Esophagus (tissue), 2 donors: ENCODE data around the gene TRAF3. TPM values are rescaled to one million over a fixed set of nuclear protein-coding genes. Genes with fewer than 3 reads are reported as not detected.
"Not testable (repeated sequence)": the region's sequence is repeated elsewhere in the genome, so short reads cannot be mapped to it uniquely, and the experiment has no call there.

ENCODE experiments used
- H3K27ac ChIP-seq, 2 donors: one replicate each; pipeline ENCODE4 v1.5.1; 2013; ENCODE audit warnings: low read depth in 2 of 2, mild to moderate bottlenecking in 2 of 2, inconsistent platforms in 1 of 2, low read length in 1 of 2, moderate library complexity in 1 of 2
- H3K27me3 ChIP-seq, 2 donors: one replicate each; pipeline ENCODE4 v1.6.1; 2013; ENCODE audit warnings: low read length in 2 of 2, control low read depth in 1 of 2, mild to moderate bottlenecking in 1 of 2; ENCODE audit not compliant: insufficient read depth in 2 of 2, control insufficient read depth in 1 of 2
- H3K36me3 ChIP-seq, 2 donors: one replicate each; pipeline ENCODE4 v1.6.1; 2013; ENCODE audit warnings: low read length in 1 of 2; ENCODE audit not compliant: control insufficient read depth in 2 of 2, insufficient read depth in 2 of 2
- H3K4me1 ChIP-seq, 2 donors: one replicate each; pipeline ENCODE4 v1.6.1; 2013; ENCODE audit warnings: low read length in 1 of 2; ENCODE audit not compliant: control insufficient read depth in 2 of 2, insufficient read depth in 2 of 2
- H3K4me3 ChIP-seq, 2 donors: one replicate each; pipeline ENCODE4 v1.5.1; 2013; ENCODE audit warnings: low read length in 2 of 2, mild to moderate bottlenecking in 2 of 2, low read depth in 1 of 2, moderate library complexity in 1 of 2
- H3K9me3 ChIP-seq, 2 donors: one replicate each; pipeline ENCODE4 v1.6.1; 2013; ENCODE audit warnings: mild to moderate bottlenecking in 2 of 2, low read depth in 1 of 2, low read length in 1 of 2, moderate library complexity in 1 of 2; ENCODE audit not compliant: control insufficient read depth in 2 of 2, insufficient read depth in 1 of 2
- WGBS, 2 donors: extraction: QIAGEN DNeasy Blood & Tissue Kit; methylation state at CpG; one replicate each; pipeline ENCODE4 v1.1.7; 2013; 5-methylcytosine and 5-hydroxymethylcytosine counted together
- polyA plus RNA-seq, 2 donors: library from polyadenylated mRNA; stranded (reverse); fragments of 200-250 nt; gene quantifications; one replicate each; pipeline ENCODE4 v1.2.3, GENCODE V29; 2013
- donor health status: healthy with polysubstance abuse.
- donor health status: Bipolar disorder and iron deficiency.

The TRAF3 gene
- polyA plus RNA-seq, 2 donors: 3.8 to 4.9 TPM

- H3K9me3 ChIP-seq, H3K4me3 ChIP-seq, H3K27me3 ChIP-seq, H3K4me1 ChIP-seq, H3K27ac ChIP-seq: not testable (repeated sequence)
- H3K36me3 ChIP-seq: peaks cover 6 to 15% of the 10 kb centered on the region in 2 donors
- WGBS, 2 donors: 96 to 98% methylated on average over 10 of the region's 10 CpGs
Measured at GRCh38 chr14:102877511-102877910, 100.3 kb downstream of the TRAF3 start.

- Histone ChIP-seq H3K27ac (no peak overlapping the region), H3K4me3 (no peak overlapping the region), H3K36me3 (peaks cover 6 to 12% of the 10 kb centered on the region in 2 donors), H3K9me3 (no peaks in the 10 kb centered on the region), H3K27me3 (no peaks in the 10 kb centered on the region), H3K4me1 (peaks cover 0 to 3% of the 10 kb centered on the region in 2 donors)
- 84% methylated on average over 6 of the region's 6 CpGs for WGBS, 2 donors
Measured at GRCh38 chr14:102878174-102878969, 101.1 kb downstream of the TRAF3 start.

GRCh38 chr14:102878970-102879460 is 101.8 kb downstream of the TRAF3 start:
- Histone ChIP-seq H3K9me3 (no peaks in the 10 kb centered on the region), H3K4me3 (no peak overlapping the region), H3K36me3 (peaks cover 6 to 10% of the 10 kb centered on the region in 2 donors), H3K27me3 (no peaks in the 10 kb centered on the region), H3K27ac (no peak overlapping the region), H3K4me1 (peaks cover 0 to 3% of the 10 kb centered on the region in 2 donors)
- 91 to 92% methylated on average over 6 of the region's 6 CpGs for WGBS, 2 donors

- peaks cover 0 to 3% of the 10 kb centered on the region in 2 donors for H3K4me1 ChIP-seq
- WGBS, 2 donors: 70 to 81% methylated on average over 5 of the region's 5 CpGs
- no peak overlapping the region for H3K4me3 ChIP-seq
- H3K27me3 ChIP-seq: no peaks in the 10 kb centered on the region
- peaks cover 0 to 7% of the 10 kb centered on the region in 2 donors for H3K36me3 ChIP-seq
- H3K9me3 ChIP-seq: no peaks in the 10 kb centered on the region
- H3K27ac ChIP-seq: no peak overlapping the region
Measured at GRCh38 chr14:102882226-102882906, 105.1 kb downstream of the TRAF3 start.

- Histone ChIP-seq H3K4me1 (peaks cover 0 to 4% of the 10 kb centered on the region in 2 donors), H3K36me3 (peaks cover 0 to 7% of the 10 kb centered on the region in 2 donors), H3K27ac (no peak overlapping the region), H3K27me3 (no peaks in the 10 kb centered on the region), H3K4me3 (no peak overlapping the region), H3K9me3 (no peaks in the 10 kb centered on the region)
- 89% methylated on average over 5 of the region's 5 CpGs for WGBS, 2 donors
Measured at GRCh38 chr14:102883089-102883541, 105.9 kb downstream of the TRAF3 start.

- no peaks in the 10 kb centered on the region for H3K9me3 ChIP-seq
- H3K4me3 ChIP-seq: no peak overlapping the region
- H3K36me3 ChIP-seq: peaks cover 0 to 7% of the 10 kb centered on the region in 2 donors
- 94 to 98% methylated on average over 14 of the region's 14 CpGs for WGBS, 2 donors
- H3K27me3 ChIP-seq: no peaks in the 10 kb centered on the region
- peaks cover 0 to 8% of the 10 kb centered on the region in 2 donors for H3K4me1 ChIP-seq
- no peak overlapping the region for H3K27ac ChIP-seq
Measured at GRCh38 chr14:102883554-102883953, 106.3 kb downstream of the TRAF3 start.

- H3K27me3 ChIP-seq: no peaks in the 10 kb centered on the region
- H3K27ac ChIP-seq: no peak overlapping the region
- WGBS, 2 donors: 97% methylated on average over 22 of the region's 22 CpGs
- peaks cover 0 to 9% of the 10 kb centered on the region in 2 donors for H3K36me3 ChIP-seq
- no peaks in the 10 kb centered on the region for H3K9me3 ChIP-seq
- H3K4me1 ChIP-seq: peaks cover 0 to 4% of the 10 kb centered on the region in 2 donors
- H3K4me3 ChIP-seq: no peak overlapping the region
Measured at GRCh38 chr14:102885737-102886447, 108.6 kb downstream of the TRAF3 start.

- no peak overlapping the region for H3K27ac ChIP-seq
- H3K9me3 ChIP-seq: no peaks in the 10 kb centered on the region
- peaks cover 0 to 9% of the 10 kb centered on the region in 2 donors for H3K36me3 ChIP-seq
- H3K27me3 ChIP-seq: no peaks in the 10 kb centered on the region
- 54 to 61% methylated on average over 1 of the region's 1 CpG for WGBS, 2 donors
- H3K4me1 ChIP-seq: peaks cover 0 to 4% of the 10 kb centered on the region in 2 donors
- H3K4me3 ChIP-seq: no peak overlapping the region
Measured at GRCh38 chr14:102888748-102889147, 111.5 kb downstream of the TRAF3 start.

GRCh38 chr14:102889615-102890014 is 112.4 kb downstream of the TRAF3 start:
- Histone ChIP-seq H3K4me1 (peaks cover 0 to 4% of the 10 kb centered on the region in 2 donors), H3K27ac (no peak overlapping the region), H3K36me3 (peaks cover 0 to 9% of the 10 kb centered on the region in 2 donors), H3K27me3 (no peaks in the 10 kb centered on the region), H3K9me3 (no peaks in the 10 kb centered on the region), H3K4me3 (no peak overlapping the region)
- WGBS, 2 donors: 95 to 97% methylated on average over 7 of the region's 7 CpGs
